Measurements from ENCODE around the gene IL1RAPL1. TPM values are rescaled to one million over a fixed set of nuclear protein-coding genes. Genes with fewer than 3 reads are reported as not detected.

Gene IL1RAPL1
- total RNA-seq, 2 donors from 2014 or later: 1.6 to 1.7 TPM

- intact Hi-C loops (cut with DNase I): no loop called here
- ATAC-seq (no peak), DNase-seq (no peak)
Measured at GRCh38 chrX:29862126-29862677, 1275.0 kb downstream of the IL1RAPL1 start.

GRCh38 chrX:29867971-29868370, 1280.7 kb downstream of the IL1RAPL1 start:
- intact Hi-C loops (cut with DNase I): no loop called here
- no peak for DNase-seq
- ATAC-seq: no peak

- intact Hi-C loops (cut with DNase I): no loop called here
- DNase-seq (no peak), ATAC-seq (no peak)
Measured at GRCh38 chrX:29869837-29870236, 1282.6 kb downstream of the IL1RAPL1 start.

- DNase-seq (no peak), ATAC-seq (no peak)
- intact Hi-C loops (cut with DNase I): no loop called here
Measured at GRCh38 chrX:29870608-29871007, 1283.4 kb downstream of the IL1RAPL1 start.

- intact Hi-C loops (cut with DNase I): no loop called here
- ATAC-seq (no peak), DNase-seq (no peak)
Measured at GRCh38 chrX:29872831-29873230, 1285.6 kb downstream of the IL1RAPL1 start.

GRCh38 chrX:29876733-29877132, 1289.5 kb downstream of the IL1RAPL1 start:
- DNase-seq: no peak
- ATAC-seq: no peak
- intact Hi-C loops (cut with DNase I): no loop called here

- intact Hi-C loops (cut with DNase I): no loop called here
- ATAC-seq: no peak
- DNase-seq: no peak
Measured at GRCh38 chrX:29880977-29881376, 1293.7 kb downstream of the IL1RAPL1 start.

GRCh38 chrX:29890004-29890403, 1302.8 kb downstream of the IL1RAPL1 start:
- intact Hi-C loops (cut with DNase I): no loop called here

GRCh38 chrX:29890646-29891200, 1303.5 kb downstream of the IL1RAPL1 start:
- intact Hi-C loops (cut with DNase I): no loop called here
- DNase-seq: no peak
- no peak for ATAC-seq

More at GRCh38 chrX:29890004-29890403, 1302.8 kb downstream of the IL1RAPL1 start:
- ATAC-seq: no peak
- no peak for DNase-seq

GRCh38 chrX:29902004-29902403, 1314.8 kb downstream of the IL1RAPL1 start:
- ATAC-seq (no peak), DNase-seq (no peak)
- intact Hi-C loops (cut with DNase I): no loop called here

GRCh38 chrX:29903360-29903759, 1316.1 kb downstream of the IL1RAPL1 start:
- intact Hi-C loops (cut with DNase I): no loop called here
- ATAC-seq (no peak), DNase-seq (no peak)

GRCh38 chrX:29911673-29912072, 1324.4 kb downstream of the IL1RAPL1 start:
- DNase-seq (no peak), ATAC-seq (no peak)
- intact Hi-C loops (cut with DNase I): no loop called here

- DNase-seq (no peak), ATAC-seq (no peak)
- intact Hi-C loops (cut with DNase I): no loop called here
Measured at GRCh38 chrX:29913647-29914046, 1326.4 kb downstream of the IL1RAPL1 start.

- ATAC-seq: no peak
- intact Hi-C loops (cut with DNase I): no loop called here
- DNase-seq: no peak
Measured at GRCh38 chrX:29922607-29923006, 1335.4 kb downstream of the IL1RAPL1 start.

- DNase-seq: no peak
- intact Hi-C loops (cut with DNase I): no loop called here
- no peak for ATAC-seq
Measured at GRCh38 chrX:29926056-29926455, 1338.8 kb downstream of the IL1RAPL1 start.

GRCh38 chrX:29926659-29927058, 1339.4 kb downstream of the IL1RAPL1 start:
- intact Hi-C loops (cut with DNase I): no loop called here
- DNase-seq (no peak), ATAC-seq (no peak)

- DNase-seq (no peak), ATAC-seq (no peak)
- intact Hi-C loops (cut with DNase I): no loop called here
Measured at GRCh38 chrX:29935455-29935854, 1348.2 kb downstream of the IL1RAPL1 start.

- DNase-seq (no peak), ATAC-seq (no peak)
- intact Hi-C loops (cut with DNase I): no loop called here
Measured at GRCh38 chrX:29940750-29941149, 1353.5 kb downstream of the IL1RAPL1 start.

GRCh38 chrX:29941287-29941686, 1354.0 kb downstream of the IL1RAPL1 start:
- ATAC-seq (no peak), DNase-seq (no peak)
- intact Hi-C loops (cut with DNase I): no loop called here

- intact Hi-C loops (cut with DNase I): no loop called here
- ATAC-seq (no peak), DNase-seq (no peak)
Measured at GRCh38 chrX:29947225-29947624, 1360.0 kb downstream of the IL1RAPL1 start.

- ATAC-seq: no peak
- DNase-seq: no peak
- intact Hi-C loops (cut with DNase I): no loop called here
Measured at GRCh38 chrX:29948653-29949052, 1361.4 kb downstream of the IL1RAPL1 start.

- DNase-seq (no peak), ATAC-seq (no peak)
- intact Hi-C loops (cut with DNase I): no loop called here
Measured at GRCh38 chrX:29952016-29952415, 1364.8 kb downstream of the IL1RAPL1 start.
